Mesodermal cell (in vitro differentiated cells): ENCODE results near the gene DNM2. TPM values are rescaled to one million over a fixed set of nuclear protein-coding genes. Genes with fewer than 3 reads are reported as not detected.
A peak's percentile ranks its signal among the peaks of the same experiment; 100 is the strongest.
"Not testable (repeated sequence)": the region's sequence is repeated elsewhere in the genome, so short reads cannot be mapped to it uniquely, and the experiment has no call there.

ENCODE experiments used
- H3K27ac ChIP-seq: 2 replicates; pipeline ENCODE4 v1.7.0; 2013; ENCODE audit warnings: mild to moderate bottlenecking, low read depth, low read length, moderate library complexity; ENCODE audit not compliant: severe bottlenecking
- H3K36me3 ChIP-seq: 2 replicates; pipeline ENCODE4 v1.7.1; 2013; ENCODE audit warnings: mild to moderate bottlenecking, low read length, moderate library complexity; ENCODE audit not compliant: control insufficient read depth, insufficient read depth
- H3K4me1 ChIP-seq: one replicate; pipeline ENCODE4 v1.7.1; 2013; ENCODE audit warnings: mild to moderate bottlenecking, low read length; ENCODE audit not compliant: insufficient read depth, control insufficient read depth, poor library complexity, severe bottlenecking
- H3K4me3 ChIP-seq: 2 replicates; pipeline ENCODE4 v1.7.0; 2013; ENCODE audit warnings: low read length, control low read depth, mild to moderate bottlenecking; ENCODE audit not compliant: insufficient read depth, poor library complexity, severe bottlenecking; ENCODE audit errors: extremely low read depth
- H3K9me3 ChIP-seq: 2 replicates; pipeline ENCODE4 v1.7.1; 2013; ENCODE audit warnings: mild to moderate bottlenecking, low read length, moderate library complexity; ENCODE audit not compliant: control insufficient read depth
- WGBS, 2 experiments: methylation state at CpG; one replicate each; pipeline ENCODE4 v1.1.5; 2013; ENCODE audit warnings: missing lambda C conversion rate in 2 of 2; ENCODE audit not compliant: insufficient coverage in 2 of 2; 5-methylcytosine and 5-hydroxymethylcytosine counted together
- polyA plus RNA-seq, 2 experiments: library from polyadenylated mRNA; stranded (reverse); fragments of 50-300 nt; gene quantifications; one replicate each; pipeline ENCODE4 v1.2.3, GENCODE V29; 2013

The DNM2 gene
- polyA plus RNA-seq (2013, experiment 1 of 2), result 99.8 TPM
- 90.0 TPM for polyA plus RNA-seq (2013, experiment 2 of 2)

DNA sequence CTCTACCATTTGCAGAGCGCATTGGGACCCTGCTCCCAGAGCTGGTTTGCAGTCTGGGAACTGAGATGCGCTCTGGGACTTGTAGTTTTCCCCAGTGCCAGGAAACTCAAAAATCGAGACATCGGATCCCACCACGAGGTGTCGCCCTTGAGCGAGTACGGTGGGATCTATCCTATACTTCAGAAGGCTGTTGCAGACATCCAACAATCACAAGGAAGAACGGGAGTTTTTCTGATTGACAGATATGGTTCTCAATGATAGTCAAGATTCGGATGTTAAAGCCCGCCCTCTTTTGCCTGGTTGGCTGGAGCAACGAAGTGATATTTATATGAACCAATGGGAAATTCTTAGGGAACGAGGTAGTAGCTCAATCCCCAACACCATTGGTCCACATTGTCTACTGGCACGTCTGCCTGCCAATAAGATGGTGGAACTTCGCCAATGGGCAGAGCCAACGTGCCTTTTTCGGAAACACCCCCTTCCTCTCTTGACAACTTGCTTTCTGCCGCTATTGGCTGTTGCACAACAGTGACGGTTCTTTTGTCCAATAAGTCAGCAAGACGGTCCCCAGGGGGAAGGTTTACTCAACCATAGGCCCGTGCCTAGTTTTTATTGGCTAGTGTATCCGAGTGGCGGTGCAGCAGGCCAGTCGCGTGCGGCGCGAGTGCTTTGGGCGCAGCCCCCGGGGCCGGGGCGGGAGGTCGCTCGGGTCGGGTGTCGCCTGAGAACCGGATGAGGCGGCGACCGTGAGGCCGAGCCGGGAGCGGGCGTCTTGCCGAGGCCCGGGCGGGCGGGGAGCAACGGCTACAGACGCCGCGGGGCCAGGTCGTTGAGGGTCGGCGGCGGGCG, at the start of gene DNM2:
DNM2 (plus strand) TSS at position 724 of the 849 bp plus-strand sequence. CDS start 164 bp downstream, outside the sequence.
- H3K9me3 ChIP-seq, result no peaks in the 10 kb centered on the region
- H3K36me3 ChIP-seq, result peaks cover 21% of the 10 kb centered on the region
- peak within 1 kb of the TSS; percentile 90 for H3K27ac ChIP-seq
- peak within 1 kb of the TSS; percentile 82 for H3K4me3 ChIP-seq
- H3K4me1 ChIP-seq, result peaks cover 12% of the 10 kb centered on the region
- WGBS, 2 experiments, result 0 to 1% methylated on average over 48 to 54 of the region's 57 CpGs

DNA sequence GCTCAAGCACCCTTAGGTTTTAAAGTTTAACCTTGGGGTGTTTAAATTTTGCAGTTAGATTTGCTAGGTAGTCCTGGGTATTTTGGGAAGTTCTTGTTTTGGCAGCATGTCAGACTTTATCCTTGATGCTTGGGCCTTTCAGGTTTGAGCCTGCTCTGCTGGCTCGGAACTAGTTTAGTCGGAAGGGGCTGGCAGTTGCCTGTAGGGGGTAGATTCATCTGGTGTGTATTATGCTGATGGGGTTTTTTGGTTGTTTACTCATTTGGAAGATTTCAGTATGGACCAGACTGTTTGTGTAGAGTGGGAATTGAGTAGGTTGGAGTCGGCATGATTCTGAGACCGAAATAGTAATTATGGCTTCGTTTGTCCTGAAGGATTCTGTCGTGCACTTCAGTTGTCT, 48.6 kb upstream of the DNM2 start:
- H3K9me3 ChIP-seq, result no peaks in the 10 kb centered on the region
- 89 to 94% methylated on average over 5 to 6 of the region's 6 CpGs for WGBS, 2 experiments
- H3K4me1 ChIP-seq, result peaks cover 4% of the 10 kb centered on the region
- no peak overlapping the region for H3K27ac ChIP-seq
- H3K36me3 ChIP-seq, result peaks cover 82% of the 10 kb centered on the region
- H3K4me3 ChIP-seq, result no peak overlapping the region

DNA sequence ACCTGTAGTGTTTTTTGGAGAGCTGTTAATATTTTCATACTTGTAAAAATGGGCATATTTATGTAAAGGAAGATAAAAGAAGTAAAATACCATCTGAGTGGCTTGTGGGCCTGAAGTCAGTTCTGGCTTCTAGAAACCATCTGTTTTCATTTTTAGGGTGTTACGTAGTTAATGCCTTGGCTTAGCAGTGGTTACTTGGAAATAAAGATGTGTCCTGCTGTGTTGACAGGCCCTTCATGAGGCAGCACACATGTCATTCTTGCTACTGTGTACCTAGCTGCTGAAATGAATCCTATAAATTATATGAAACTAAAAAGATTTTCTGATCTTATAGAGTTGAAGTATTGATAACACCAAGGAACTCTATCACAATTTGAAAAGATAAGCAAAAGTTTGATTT, 47.7 kb upstream of the DNM2 start:
- H3K27ac ChIP-seq, result no peak overlapping the region
- WGBS, 2 experiments, result 100% methylated on average over 1 of the region's 1 CpG
- peaks cover 88% of the 10 kb centered on the region for H3K36me3 ChIP-seq
- H3K4me3 ChIP-seq, result no peak overlapping the region
- H3K4me1 ChIP-seq, result peaks cover 4% of the 10 kb centered on the region
- no peaks in the 10 kb centered on the region for H3K9me3 ChIP-seq

DNA sequence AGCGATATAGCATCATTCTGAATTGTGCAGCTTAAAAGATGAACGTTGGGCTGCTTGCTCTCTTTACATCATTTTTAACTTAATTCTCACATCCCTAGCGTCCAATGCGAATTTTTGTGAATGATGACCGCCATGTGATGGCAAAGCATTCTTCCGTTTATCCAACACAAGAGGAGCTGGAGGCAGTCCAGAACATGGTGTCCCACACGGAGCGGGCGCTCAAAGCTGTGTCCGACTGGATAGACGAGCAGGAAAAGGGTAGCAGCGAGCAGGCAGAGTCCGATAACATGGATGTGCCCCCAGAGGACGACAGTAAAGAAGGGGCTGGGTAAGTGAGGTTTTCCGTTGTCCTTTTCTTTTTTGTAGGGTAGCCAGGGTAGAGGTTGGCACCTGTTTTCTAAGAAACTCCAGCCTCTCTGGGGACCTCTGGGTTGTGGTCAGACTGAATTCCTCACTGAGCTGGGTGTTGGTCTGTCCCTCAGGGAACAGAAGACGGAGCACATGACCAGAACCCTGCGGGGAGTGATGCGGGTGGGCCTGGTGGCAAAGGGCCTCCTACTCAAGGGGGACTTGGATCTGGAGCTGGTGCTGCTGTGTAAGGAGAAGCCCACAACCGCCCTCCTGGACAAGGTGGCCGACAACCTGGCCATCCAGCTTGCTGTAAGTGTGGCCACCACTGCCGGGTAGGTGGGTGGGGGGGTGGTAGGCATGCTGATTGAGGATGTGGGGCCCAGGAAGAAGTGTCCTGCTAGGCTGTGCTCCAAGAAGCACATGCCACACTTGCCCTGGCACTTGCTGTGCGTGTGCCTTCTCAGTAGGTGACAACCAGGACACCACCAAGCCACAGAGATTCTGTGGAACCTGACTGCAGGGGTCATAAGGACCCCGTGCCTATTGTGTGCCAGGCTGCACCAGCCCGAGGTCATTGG, 46.7 kb upstream of the DNM2 start:
- Histone ChIP-seq H3K36me3 (peaks cover 94% of the 10 kb centered on the region), H3K9me3 (no peaks in the 10 kb centered on the region), H3K4me3 (no peak overlapping the region), H3K4me1 (peaks cover 4% of the 10 kb centered on the region), H3K27ac (no peak overlapping the region)
- WGBS, 2 experiments, result 97% methylated on average over 21 to 24 of the region's 24 CpGs

DNA sequence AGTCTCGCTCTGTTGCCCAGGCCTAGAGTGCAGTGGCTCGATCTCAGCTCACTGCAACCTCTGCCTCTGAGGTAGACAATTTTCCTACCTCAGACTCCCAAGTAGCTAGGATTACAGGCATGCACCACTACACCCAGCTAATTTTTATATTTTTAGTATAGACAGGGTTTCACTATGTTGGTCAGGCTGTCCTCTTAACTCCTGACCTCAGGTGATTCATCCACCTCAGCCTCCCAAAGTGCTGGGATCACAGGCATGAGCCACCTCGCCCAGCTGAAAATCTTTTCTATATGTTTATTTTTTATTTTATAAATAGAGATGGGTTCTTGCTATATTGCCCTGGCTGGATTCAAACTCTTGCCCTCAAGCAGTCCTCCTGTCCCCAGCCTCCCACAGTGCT, 46.0 kb upstream of the DNM2 start:
- not testable (repeated sequence) for H3K4me1 ChIP-seq, H3K4me3 ChIP-seq, H3K9me3 ChIP-seq, H3K27ac ChIP-seq
- H3K36me3 ChIP-seq, result peaks cover 90% of the 10 kb centered on the region
- 95 to 100% methylated on average over 2 of the region's 3 CpGs for WGBS, 2 experiments

DNA sequence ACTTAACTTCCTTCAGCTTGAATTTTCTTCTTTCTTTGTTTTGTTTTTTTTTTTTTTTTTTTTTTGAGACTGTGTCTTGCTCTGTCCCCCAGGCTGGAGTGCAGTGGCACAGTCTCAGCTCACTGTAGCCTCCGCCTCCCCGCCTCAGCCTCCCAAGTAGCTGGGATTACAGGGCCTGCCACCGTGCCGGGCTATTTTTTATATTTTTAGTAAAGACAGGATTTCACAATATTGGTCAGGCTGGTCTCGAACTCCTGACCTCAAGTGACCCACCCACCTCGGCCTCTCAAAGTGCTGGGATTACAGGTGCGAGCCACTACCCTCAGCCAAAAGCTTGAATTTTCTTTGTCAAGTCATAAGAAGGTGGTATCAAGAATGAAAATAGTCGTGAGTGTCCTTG, 42.7 kb upstream of the DNM2 start:
- not testable (repeated sequence) for H3K4me3 ChIP-seq, H3K27ac ChIP-seq, H3K4me1 ChIP-seq, H3K9me3 ChIP-seq
- WGBS, 2 experiments, result 83 to 98% methylated on average over 5 to 6 of the region's 8 CpGs
- H3K36me3 ChIP-seq, result peaks cover 93% of the 10 kb centered on the region

DNA sequence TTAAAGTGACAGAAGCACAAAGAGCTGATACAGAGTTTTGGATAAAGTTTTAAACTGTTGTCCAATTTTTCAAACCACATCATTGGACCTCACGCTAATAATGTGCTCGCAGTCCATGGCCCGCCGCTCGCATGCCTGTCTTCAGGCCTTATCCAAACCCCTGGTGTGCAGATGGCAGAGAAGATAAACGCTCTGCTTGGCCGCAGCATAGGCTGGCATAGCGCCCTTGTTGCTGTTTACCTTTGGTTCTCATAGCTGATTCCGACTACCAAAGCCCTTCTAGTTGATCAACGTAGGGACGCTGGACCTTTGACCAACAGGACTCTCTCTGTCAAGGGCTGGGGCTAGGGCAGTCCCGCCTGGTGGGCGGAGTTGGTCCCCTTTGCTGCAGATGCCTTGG, 40.1 kb upstream of the DNM2 start:
- no peaks in the 10 kb centered on the region for H3K9me3 ChIP-seq
- H3K36me3 ChIP-seq, result peaks cover 93% of the 10 kb centered on the region
- no peak overlapping the region for H3K27ac ChIP-seq
- H3K4me3 ChIP-seq, result no peak overlapping the region
- 97% methylated on average over 10 to 11 of the region's 13 CpGs for WGBS, 2 experiments
- H3K4me1 ChIP-seq, result no peaks in the 10 kb centered on the region

DNA sequence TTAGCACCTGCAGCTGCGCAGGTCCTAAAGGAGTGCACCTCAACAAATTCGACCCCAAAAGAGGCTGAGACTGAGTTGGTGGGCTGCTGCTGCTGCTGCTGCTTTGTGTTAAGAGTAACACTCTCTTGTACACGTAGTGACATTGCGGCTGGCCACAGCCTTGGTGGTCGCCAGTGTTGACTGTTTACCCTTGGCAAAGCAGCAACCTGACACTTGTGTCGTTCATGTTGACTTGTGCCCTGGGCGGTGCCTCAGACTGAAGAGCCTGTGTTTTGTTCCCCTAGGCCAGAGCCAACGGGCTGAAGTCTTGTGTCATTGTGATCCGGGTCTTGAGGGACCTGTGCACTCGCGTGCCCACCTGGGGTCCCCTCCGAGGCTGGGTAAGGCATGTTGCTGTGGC, 39.1 kb upstream of the DNM2 start:
- peaks cover 93% of the 10 kb centered on the region for H3K36me3 ChIP-seq

DNA sequence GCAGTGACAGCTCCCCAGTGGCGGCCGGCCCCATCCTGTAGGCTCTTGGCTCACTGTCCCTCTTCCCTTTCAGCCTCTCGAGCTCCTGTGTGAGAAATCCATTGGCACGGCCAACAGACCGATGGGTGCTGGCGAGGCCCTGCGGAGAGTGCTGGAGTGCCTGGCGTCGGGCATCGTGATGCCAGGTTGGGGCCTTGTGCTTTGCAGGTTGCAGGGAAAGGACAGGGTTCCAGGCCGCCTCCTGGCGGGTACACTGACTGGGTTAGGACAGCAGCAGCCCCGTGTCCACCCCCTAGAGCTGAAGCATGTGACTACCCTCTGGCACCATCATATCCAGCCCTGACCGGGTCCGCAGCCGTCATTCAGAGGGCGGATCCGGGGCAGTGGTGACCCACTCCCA, 38.1 kb upstream of the DNM2 start:
- H3K4me3 ChIP-seq, result no peak overlapping the region
- H3K27ac ChIP-seq, result no peak overlapping the region
- no peaks in the 10 kb centered on the region for H3K4me1 ChIP-seq
- peaks cover 93% of the 10 kb centered on the region for H3K36me3 ChIP-seq
- WGBS, 2 experiments, result 96 to 99% methylated on average over 16 to 18 of the region's 18 CpGs
- H3K9me3 ChIP-seq, result no peaks in the 10 kb centered on the region

More for the DNA sequence above, 39.1 kb upstream of the DNM2 start:
- H3K27ac ChIP-seq, result no peak overlapping the region
- WGBS, 2 experiments, result 97 to 98% methylated on average over 7 to 12 of the region's 12 CpGs
- H3K9me3 ChIP-seq, result no peaks in the 10 kb centered on the region
- no peak overlapping the region for H3K4me3 ChIP-seq
- H3K4me1 ChIP-seq, result no peaks in the 10 kb centered on the region

DNA sequence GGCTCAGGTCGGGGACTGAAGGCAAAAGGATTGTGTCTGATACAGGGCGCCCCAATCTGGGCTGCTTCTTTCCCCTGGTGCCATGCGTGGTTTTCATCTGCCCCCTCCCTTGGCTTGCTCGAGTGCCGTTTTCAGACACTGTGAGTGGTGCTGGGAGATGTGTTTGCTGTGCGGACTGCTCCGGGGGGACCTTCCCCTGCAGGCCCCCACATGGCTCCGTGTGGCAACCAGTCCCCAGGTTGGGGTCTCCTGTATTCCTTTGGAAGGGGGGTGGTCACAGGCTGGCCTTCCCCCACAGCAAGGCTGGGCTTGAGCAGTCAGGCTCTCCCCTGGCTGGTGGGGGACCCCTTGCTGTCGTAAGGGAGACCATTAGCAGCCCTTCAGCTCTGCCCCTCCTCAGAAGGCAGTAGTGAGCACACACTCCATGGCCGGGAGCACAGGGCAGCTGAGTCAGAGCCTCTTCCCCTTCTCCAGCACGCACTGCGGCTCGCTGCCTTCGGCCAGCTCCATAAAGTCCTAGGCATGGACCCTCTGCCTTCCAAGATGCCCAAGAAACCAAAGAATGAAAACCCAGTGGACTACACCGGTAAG, 37.2 kb upstream of the DNM2 start:
- WGBS, 2 experiments, result 93 to 95% methylated on average over 4 to 7 of the region's 15 CpGs
- no peak overlapping the region for H3K4me3 ChIP-seq

More for the DNA sequence above, 37.2 kb upstream of the DNM2 start:
- Histone ChIP-seq H3K36me3 (peaks cover 93% of the 10 kb centered on the region), H3K27ac (no peak overlapping the region), H3K9me3 (no peaks in the 10 kb centered on the region), H3K4me1 (no peaks in the 10 kb centered on the region)
